DND-41 (cell line): Measurements from ENCODE around the gene DUSP7.

ENCODE experiments used
- CTCF ChIP-seq: IDR thresholded peaks from 2 replicates; pipeline ENCODE4 v1.5.1; 2012; ENCODE audit warnings: borderline replicate concordance, low read length, moderate library complexity, mild to moderate bottlenecking; ENCODE audit not compliant: poor library complexity, severe bottlenecking; ENCODE audit errors: extremely low read depth
- EZH2 ChIP-seq: IDR thresholded peaks from 3 replicates; pipeline ENCODE4 v1.6.1; 2012; ENCODE audit warnings: borderline replicate concordance, low read depth, mild to moderate bottlenecking, moderate library complexity, low read length, inconsistent platforms; ENCODE audit not compliant: severe bottlenecking

- no peak for TF ChIP-seq CTCF
- no peak for TF ChIP-seq EZH2
These were observed 27.3 kb upstream of the DUSP7 start for GRCh38 chr3:52083556-52084087.
